Effector CD8-positive, alpha-beta T cell (primary cell): ENCODE data around the gene SORCS2.

Experiments
- DNase-seq: peaks from one replicate; lab custom pipeline; 2025; lab: John Stamatoyannopoulos, UW

SORCS2 gene

DNA sequence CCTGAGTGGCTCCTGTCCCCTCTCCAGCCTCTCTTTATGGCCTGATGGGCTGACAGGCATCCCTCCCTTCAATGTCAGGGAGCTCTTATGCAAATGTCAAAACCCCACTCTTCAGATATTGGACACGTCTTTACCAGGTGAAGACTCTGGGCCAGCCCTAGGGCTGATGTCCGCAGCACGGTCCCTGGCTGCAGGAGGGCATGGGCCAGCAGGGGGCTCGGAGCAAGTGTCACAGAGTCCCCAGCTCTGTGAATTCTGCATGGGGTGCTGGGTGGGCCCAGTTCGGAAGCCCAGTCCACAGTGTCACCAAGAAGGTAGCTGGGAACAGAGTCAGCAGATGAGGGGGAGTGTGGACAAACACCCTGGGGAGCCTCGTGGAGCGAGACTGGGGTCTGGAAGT is 282.0 kb downstream of the SORCS2 start:
- no peak for DNase-seq

DNA sequence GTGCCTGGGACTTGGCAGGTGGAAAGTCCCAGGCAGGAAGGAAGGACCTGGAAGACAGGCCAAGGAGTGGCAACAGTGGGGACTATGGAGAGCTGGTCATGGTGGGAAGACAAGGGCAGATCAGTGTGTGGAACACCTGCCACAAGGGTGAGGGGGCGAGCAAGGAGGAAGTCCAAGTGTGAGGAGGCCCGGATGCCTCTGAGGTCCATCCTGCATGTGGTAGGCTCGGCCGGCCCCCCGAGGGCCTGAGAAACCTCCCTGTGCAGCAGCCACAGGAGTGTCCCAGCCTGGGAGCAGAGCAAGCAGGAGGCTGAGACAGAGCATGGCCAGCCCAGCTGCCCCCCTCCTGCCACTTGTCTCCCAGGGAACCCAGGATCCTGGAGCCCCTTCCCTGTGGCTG is 282.9 kb downstream of the SORCS2 start:
- no peak for DNase-seq

GRCh38 chr4:7476820-7477219 is 284.5 kb downstream of the SORCS2 start:
- DNase-seq: no peak

- DNase-seq: no peak
These were observed 285.4 kb downstream of the SORCS2 start for GRCh38 chr4:7477695-7478094.

- no peak for DNase-seq
These were observed 286.3 kb downstream of the SORCS2 start for GRCh38 chr4:7478665-7479064.

GRCh38 chr4:7480423-7480822 is 288.1 kb downstream of the SORCS2 start:
- no peak for DNase-seq

- DNase-seq: no peak
These were observed 288.9 kb downstream of the SORCS2 start for GRCh38 chr4:7481227-7481626.

GRCh38 chr4:7485096-7485495 is 292.8 kb downstream of the SORCS2 start:
- DNase-seq: no peak

DNA sequence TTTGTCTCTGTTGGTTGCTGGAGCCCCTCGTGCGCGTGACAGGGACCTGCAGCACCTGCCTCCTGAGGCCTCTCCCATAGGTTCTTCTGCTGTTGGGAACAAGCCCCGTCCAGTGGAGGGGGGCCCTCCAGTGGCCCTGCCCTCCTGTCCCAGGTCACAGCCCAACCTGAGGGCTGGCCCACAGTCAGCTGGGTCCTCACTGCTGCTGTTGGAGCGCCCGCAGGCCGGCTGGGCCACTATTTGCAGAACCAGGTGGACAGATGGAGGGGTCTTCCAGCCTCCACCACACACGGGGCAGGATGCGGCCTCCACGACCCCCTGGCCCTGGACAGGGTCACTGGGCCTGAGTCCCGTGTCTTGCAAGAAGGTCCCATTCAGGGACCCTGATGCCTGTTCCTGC is 293.8 kb downstream of the SORCS2 start:
- no peak for DNase-seq

- no peak for DNase-seq
These were observed 295.2 kb downstream of the SORCS2 start for GRCh38 chr4:7487502-7487901.

DNA sequence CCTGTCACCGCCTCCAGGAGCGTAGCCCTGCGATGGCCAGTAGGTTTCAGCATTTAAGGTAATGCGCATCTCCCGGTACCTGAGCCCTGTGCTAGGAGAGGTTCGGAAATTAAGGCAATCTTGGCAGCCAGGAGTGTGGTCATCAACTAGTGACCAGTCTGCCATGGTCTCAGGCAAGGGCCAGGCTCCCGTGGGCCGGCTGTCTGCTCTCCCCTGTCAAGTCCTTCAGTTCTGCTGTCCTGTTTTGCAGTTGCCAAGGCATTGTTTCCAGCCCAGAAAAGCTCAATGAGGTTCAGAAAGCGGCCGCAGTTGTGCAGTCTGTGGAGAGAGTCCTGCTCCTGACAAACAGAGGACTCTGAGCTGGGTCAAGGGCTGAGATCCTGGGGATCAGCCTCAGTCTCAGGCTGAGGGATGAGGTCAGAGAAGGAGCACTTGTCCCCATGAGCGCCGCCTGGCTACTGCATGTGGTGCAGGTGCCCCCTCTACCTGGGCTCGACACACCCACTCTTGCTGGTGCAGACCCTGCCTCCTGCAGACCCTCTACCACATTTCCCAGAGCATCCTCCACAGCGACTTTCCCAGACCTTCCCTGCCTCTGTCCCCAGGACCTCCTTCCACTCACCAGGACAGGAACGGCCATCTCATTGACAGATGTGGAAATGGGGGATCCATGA is 295.8 kb downstream of the SORCS2 start:
- no peak for DNase-seq

DNA sequence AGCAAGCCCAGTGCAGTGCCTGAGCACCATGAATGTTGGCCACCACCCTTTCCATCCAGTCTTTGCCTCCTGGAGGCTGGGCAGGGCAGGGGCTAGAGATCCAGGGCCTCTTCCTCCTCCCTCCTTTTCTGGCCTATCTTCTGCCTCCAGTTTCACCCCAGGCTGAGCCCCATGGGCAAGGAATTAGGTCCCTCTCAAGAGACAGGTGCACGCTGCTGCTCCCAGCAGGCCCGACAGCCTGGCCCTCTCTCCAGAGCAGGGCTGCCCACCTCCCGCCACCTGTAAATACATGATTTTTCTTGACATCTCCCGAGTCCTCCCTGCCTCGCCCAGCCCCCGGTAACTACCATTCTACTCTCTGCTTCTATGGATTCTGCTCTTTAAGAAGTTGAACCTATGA is 299.6 kb downstream of the SORCS2 start:
- no peak for DNase-seq

GRCh38 chr4:7498446-7499200 is 306.3 kb downstream of the SORCS2 start:
- no peak for DNase-seq

DNA sequence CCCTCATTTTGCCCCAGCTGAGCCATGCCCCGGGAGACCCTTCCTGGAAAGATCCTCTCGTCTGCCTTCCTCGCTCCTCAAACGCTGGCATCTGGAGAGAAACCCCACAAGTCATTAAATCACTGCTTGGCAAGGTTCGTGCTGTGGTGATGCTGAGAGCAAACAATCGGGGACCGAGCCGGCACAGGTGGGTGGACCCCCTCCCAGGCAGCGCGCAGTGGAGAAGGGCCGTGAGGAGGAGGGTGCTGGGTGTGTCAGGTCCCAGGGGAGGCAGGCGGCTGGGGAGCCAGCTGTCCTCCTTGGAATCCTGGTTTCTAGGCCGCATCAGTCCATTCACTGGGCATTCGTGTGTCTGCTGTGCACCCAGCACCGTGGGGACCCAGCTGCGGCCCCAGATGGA is 307.3 kb downstream of the SORCS2 start:
- DNase-seq: no peak

DNA sequence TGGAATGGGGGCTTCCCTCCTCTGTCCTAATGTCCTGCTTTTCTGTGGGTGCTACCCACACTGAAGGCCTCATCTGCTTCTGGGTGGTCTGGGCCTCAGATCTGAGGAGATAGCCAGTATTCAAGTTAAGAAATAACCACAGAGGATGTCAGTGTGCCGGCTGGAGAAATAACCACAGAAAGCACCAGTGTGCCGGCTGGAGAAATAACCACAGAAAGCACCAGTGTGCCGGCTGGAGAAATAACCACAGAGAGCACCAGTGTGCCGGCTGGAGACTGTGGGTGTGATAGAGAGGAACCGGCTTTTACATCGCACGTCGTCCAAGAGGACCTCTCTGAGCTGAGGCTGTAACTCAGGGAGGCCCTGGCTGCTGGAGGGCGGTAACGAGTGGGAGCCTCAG is 308.1 kb downstream of the SORCS2 start:
- DNase-seq: no peak

GRCh38 chr4:7501314-7501713 is 309.0 kb downstream of the SORCS2 start:
- DNase-seq: no peak

DNA sequence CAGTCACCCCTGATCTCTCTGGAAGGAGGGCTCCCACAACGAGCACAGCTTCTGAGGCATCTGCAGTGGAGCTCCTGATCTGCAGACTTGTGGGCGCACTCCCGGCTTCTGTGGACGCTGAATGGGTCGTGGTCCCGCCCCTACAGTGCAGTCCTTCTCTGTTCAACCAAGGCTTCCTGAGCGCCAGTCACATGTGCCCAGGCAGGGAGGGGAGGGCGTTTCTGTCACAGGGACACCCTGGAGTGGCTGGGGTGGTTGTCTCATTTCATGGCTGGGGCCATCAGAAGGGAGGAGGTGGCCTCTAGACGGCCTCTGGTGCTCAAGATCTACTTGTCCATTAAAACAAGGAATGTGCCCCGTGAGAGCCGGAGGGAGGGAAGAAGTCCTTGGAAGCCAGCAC is 309.5 kb downstream of the SORCS2 start:
- no peak for DNase-seq

DNA sequence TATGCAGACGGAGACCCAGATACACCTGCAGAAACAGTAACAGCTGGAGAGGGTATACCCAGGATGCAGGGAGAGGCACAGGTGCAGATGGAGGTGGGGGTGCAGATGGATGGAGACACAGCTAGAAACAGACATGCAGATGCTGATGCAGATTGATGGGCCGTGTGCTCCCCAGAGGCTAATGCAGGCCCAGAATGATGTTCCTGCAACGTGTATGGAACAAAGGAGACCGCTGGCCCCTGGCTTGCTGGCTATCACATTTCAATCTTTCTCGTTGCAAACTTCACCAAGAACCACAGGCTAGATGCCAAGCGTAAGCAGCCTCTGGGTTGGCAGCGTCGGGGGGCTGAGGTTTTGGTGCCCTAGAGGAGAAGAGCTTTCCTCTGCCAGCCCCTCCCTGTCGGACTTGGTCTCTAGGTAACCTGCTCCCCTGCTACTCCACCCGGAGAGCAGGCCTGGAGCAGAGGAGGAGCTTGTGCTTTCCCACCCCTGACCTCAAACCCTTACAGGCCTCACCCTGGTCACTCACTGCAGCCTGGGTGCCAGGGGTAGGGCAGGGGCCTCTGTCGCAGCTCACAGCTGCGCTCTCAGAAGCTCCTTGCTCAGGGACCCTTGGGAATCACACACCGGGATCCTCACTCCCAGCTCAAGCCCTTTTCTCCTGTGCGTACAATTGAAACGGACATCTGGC is 311.4 kb downstream of the SORCS2 start:
- DNase-seq: no peak

DNA sequence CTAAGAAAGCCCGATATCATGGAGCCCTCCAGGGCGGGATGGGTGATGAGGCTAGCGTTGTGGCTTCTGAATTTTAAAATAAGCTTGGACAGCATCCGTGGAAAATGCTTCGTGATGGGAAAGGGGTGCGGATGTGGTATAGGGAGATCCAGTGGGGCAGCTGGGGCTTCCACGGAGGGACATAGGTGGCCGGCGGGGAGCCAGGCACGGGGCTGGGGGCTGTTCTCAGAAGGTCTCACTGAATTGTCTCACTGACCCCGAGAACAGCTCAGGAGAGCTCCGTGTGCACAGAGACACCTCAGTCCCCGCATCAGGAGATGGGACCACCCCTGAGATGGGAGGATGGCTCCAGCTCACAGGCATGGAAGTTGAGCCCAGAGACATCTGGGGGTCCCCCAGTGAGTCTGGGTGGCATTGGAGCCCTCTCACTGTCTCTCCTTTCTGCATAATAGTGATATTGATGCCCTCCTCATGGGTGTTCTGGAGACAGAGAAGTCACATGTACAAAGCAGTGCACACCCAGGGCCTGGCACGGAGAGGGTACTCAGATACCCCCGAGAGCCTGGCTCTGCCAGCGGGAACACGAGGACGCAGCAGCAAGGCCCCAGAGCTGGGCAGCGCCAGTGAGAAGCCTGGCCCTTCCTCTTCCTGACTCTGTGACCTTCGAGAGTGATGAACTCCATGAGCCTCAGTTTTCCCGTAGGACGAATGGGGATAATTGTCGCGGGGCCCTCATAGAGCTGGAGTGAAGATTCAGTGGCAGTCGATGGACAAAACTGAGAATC is 313.0 kb downstream of the SORCS2 start:
- DNase-seq: no peak

GRCh38 chr4:7506119-7506518 is 313.8 kb downstream of the SORCS2 start:
- no peak for DNase-seq

DNA sequence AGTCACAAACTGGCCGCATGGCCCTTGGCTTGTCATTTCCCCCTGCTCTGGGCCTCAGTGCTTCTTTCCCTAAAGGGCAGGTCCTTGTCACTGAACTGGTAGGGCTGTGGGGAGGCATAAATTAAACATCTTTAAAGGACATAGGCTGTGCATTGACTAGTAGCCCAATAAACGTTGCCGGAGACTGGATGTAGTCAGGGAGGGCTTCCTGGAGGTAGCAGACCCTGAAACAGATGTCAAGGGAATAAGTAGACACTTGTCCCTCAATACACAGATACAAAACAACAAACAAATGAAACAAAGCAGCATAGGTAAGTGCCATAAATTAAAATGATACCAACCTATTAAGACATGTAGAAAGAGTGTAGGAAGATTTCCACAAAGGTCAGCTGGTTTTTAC is 314.2 kb downstream of the SORCS2 start:
- DNase-seq: no peak

DNA sequence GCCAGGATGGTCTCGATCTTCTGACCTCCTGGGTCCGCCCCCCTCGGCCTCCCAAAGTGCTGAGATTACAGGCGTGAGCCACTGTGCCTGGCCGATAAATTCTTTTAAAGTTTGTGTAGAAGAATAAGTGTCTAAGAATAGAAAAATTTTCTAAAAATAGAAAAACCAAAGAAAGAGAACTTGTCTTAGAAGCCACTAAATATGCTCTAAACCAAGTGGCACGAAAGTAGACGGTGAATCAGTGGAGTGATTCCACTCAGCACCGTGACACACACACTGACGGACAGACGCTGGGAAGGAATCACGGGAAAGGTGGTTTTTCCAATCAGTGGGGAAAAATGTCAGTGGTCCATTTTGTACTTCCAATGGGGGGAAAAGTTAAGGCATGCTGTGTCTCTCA is 315.0 kb downstream of the SORCS2 start:
- DNase-seq: no peak
